Tibial artery (tissue), 4 donors: Measurements from ENCODE around the gene SSPN.

ENCODE experiments used
- DNase-seq, 2 donors: peaks; one replicate each; pipeline ENCODE4 v3.0.0-alpha.2; 2019
- H3K27ac ChIP-seq, 2 donors: fragments of 200-600 bp; sonication (generic) in 1 of 2; 1 replicate in 1 of 2; 2 replicates in 1 of 2; pipeline ENCODE4 v1.5.1; 2018 to 2019; ENCODE audit warnings: mild to moderate bottlenecking in 1 of 2
- H3K27me3 ChIP-seq, 2 donors: fragments of 200-600 bp; sonication (generic) in 1 of 2; one replicate each; pipeline versions ENCODE4 v1.5.1 to v1.6.0; 2016 to 2019
- H3K36me3 ChIP-seq, 3 donors: fragments of 200-600 bp; sonication (generic) in 2 of 3; one replicate each; pipeline ENCODE4 v1.5.1; 2016 to 2019; ENCODE audit warnings: mild to moderate bottlenecking in 2 of 3
- H3K4me1 ChIP-seq, 4 donors: fragments of 200-600 bp; sonication (generic) in 2 of 4; 1 replicate in 3 of 4; 2 replicates in 1 of 4; pipeline ENCODE4 v1.5.1; 2016 to 2019
- H3K4me3 ChIP-seq, 2 donors: fragments of 200-600 bp; sonication (generic) in 1 of 2; 1 replicate in 1 of 2; 2 replicates in 1 of 2; pipeline ENCODE4 v1.5.1; 2018 to 2019; ENCODE audit warnings: mild to moderate bottlenecking in 2 of 2
- H3K9me3 ChIP-seq, 3 donors: fragments of 200-600 bp; sonication (generic) in 1 of 3; one replicate each; pipeline ENCODE4 v1.5.1; 2016 to 2019
- CTCF ChIP-seq, 2 experiments: fragments of 200-600 bp in 1 of 2; fragments of 450-650 bp in 1 of 2; IDR thresholded peaks; one replicate each; pipeline ENCODE4 v1.5.1; 2017 to 2019; ENCODE audit warnings: antibody characterized with exemption in 2 of 2, mild to moderate bottlenecking in 1 of 2, moderate library complexity in 1 of 2
- intact Hi-C: fragments of 100-400 bp; cut with DNase I; formaldehyde crosslinking; loops from one replicate; pipeline ENCODE4 v1.15.0; 2023; ENCODE audit warnings: low total_unique reads

SSPN gene

DNA sequence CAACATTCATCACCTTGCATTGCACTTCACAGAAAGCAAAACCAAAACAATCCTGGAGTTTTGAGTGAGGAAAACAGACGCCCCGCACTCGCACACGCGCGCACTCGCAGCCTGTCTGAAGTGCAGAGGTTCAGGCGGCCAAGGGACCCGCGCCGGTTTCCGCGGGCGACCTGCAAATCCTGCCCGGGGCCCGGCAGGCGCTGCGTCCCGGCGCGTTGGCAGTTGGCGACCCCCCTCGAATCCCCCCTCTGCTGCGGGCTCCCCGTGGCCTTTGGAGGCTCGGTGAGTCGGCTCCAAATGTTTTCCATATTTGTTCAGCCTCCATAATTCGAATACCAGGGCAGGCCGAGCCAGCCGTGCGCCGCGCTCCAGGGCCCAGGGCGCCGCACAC, at the start of gene SSPN:
SSPN (plus strand) TSS at position 324 of the 391 bp plus-strand sequence. CDS start 100 bp downstream, outside the sequence.
- H3K4me3 ChIP-seq = peak within 1 kb of the TSS; percentile 76
- H3K36me3 ChIP-seq = no peaks in the 10 kb centered on the region
- H3K27ac ChIP-seq = peak within 1 kb of the TSS; percentile 87 to 92
- peaks cover 0 to 40% (median 30%) of the 10 kb centered on the region in 4 donors for H3K4me1 ChIP-seq
- peak; percentile 56 to 90 for DNase-seq
- no peak for TF ChIP-seq CTCF (IDR thresholded peaks at IDR 0.05)
- no peaks in the 10 kb centered on the region for H3K27me3 ChIP-seq
- peaks cover 0 to under 1% (median 0%) of the 10 kb centered on the region in 3 donors for H3K9me3 ChIP-seq
- intact Hi-C loops = loop anchor here (5.0 kb wide), 1 partner anchor 77 kb away; no protein-coding TSS in a partner anchor

GRCh38 chr12:26148291-26148690, 47.1 kb upstream of the SSPN start:
- no peak for TF ChIP-seq CTCF (IDR thresholded peaks at IDR 0.05)
- no peak for DNase-seq
- Histone ChIP-seq H3K27ac (no peak overlapping the region), H3K27me3 (no peaks in the 10 kb centered on the region), H3K4me3 (no peak overlapping the region), H3K9me3 (no peaks in the 10 kb centered on the region), H3K4me1 (peaks cover 0 to 24% (median 19%) of the 10 kb centered on the region in 4 donors), H3K36me3 (no peaks in the 10 kb centered on the region)
- intact Hi-C loops = no loop called here

DNA sequence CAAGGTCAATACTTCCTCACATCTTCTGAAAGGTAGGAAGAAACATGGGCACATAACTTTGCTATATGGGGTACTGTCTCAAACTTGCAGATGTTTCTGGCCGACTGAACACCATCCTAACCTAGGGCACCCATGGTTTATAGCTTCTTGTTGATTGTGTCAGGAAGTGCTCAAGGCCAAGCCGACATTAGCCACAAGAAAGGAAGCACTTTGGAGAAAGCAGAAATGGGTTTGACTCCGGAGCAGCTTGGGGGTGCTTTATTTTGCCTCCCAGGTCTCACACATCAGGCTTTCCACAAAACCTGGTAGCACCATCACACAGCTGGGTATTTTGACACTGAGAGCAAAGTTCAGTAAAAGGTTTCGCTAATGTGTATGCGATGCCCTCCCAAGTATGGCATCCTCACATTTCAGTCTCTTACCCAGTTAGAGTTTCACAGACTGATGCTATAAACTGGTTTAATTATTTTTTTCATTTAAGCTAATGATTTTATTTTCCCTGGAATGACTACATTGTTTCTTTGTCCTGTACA, 45.3 kb upstream of the SSPN start:
- TF ChIP-seq CTCF (IDR thresholded peaks at IDR 0.05) = no peak
- intact Hi-C loops = no loop called here
- Histone ChIP-seq H3K4me3 (no peak overlapping the region), H3K9me3 (no peaks in the 10 kb centered on the region), H3K27ac (peak overlapping the region in 1 of 2 donors; percentile 9), H3K36me3 (no peaks in the 10 kb centered on the region), H3K4me1 (peaks cover 0 to 35% (median 28%) of the 10 kb centered on the region in 4 donors), H3K27me3 (no peaks in the 10 kb centered on the region)
- no peak for DNase-seq

DNA sequence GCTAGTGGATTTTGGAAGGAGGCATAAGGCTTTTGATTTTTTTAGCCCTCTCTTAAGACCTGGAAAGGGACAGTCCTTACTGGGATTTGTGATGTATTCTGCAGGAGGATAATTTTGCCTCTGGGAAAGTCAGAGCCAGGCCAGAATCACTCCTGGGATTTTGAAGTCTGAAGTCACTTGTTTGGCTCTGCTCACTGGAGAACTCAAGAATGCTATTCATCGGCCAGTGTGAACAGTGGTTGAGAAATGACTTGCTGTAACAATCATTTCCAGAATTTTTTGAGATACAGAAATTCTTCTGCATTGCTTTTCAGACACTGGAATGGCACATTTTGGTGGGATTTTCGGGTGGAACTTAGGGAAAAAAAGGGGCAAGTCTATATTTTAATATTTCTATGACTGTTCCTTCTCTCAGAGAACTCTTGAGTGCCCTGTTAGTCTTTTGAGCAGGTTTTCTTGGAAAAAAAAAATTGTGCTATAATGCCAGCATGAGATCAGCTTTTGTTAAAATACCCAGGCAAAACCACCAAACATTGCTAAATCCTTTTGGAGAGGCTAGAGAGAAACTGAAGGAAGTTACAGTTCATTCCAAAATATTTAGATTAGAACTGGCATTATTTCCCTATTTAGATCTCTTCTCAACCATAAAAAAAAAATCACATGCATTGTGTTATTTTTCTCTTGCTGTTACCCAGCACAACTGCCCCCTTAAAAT, 44.5 kb upstream of the SSPN start:
- Histone ChIP-seq H3K27ac (peak overlapping the region in 1 of 2 donors; percentile 9), H3K9me3 (no peaks in the 10 kb centered on the region), H3K4me1 (peaks cover 0 to 35% (median 28%) of the 10 kb centered on the region in 4 donors), H3K36me3 (no peaks in the 10 kb centered on the region), H3K27me3 (no peaks in the 10 kb centered on the region), H3K4me3 (no peak overlapping the region)
- no peak for TF ChIP-seq CTCF (IDR thresholded peaks at IDR 0.05)
- no peak for DNase-seq
- intact Hi-C loops = no loop called here

DNA sequence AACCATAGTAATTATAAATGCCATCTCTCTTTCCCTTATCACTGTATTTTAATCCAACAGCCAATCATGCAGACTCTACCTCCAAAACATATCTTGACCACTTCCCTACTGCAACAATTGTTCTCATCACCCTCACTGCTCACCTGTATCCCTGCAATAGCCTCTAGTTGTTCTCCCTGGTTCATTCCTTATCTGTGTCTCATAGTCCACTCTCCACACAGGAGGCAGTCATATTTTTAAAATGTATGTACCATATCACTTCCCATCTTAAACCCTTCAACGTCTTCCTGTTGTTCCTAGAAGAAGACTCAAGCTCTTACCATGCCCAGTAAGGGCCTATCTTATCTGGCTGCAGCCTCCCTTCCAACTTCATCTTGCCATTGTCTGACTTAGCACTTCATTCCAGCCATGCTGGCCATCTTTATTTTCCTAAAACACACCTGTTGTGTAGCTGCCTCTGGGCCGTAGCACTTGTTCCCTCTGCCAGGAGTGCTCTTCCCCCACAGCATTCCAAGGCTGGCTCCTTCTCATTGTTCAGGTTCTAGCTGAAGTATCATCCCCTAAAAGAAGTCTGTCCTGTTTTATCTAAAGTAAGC, 42.8 kb upstream of the SSPN start:
- Histone ChIP-seq H3K36me3 (no peaks in the 10 kb centered on the region), H3K4me1 (peaks cover 0 to 35% (median 28%) of the 10 kb centered on the region in 4 donors), H3K4me3 (no peak overlapping the region), H3K27ac (peak overlapping the region in 1 of 2 donors; percentile 18), H3K27me3 (no peaks in the 10 kb centered on the region), H3K9me3 (no peaks in the 10 kb centered on the region)
- TF ChIP-seq CTCF (IDR thresholded peaks at IDR 0.05) = no peak
- no peak for DNase-seq
- intact Hi-C loops = loop anchor here (2.0 kb wide), 1 partner anchor 46 kb away; no protein-coding TSS in a partner anchor
